ENCODE data around the gene CALCOCO2.
"Not testable (repeated sequence)": the region's sequence is repeated elsewhere in the genome, so short reads cannot be mapped to it uniquely, and the experiment has no call there.

CALCOCO2 gene

DNA sequence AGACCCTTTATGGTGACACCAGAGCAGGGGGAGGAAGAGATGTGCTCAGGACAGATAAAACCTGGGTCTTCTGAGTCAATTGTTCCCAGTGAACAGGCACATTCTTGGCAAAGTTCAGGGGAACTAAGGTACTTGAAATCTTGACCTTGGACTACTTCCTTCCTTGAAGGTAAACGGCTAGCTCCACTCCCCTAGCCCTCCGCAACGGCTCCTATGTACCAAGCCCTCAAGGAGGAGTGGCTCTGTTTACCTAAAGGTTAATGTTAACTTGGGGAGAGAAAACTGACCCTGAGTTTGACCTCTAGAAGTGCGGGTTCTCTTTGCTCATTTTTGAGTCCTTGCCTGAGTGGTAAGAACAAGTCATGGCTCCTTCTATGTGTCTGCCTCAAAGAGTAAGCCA lies 21.7 kb upstream of the CALCOCO2 start:
- Histone ChIP-seq H3K9ac (ENCODE audit: low read length) (no peak overlapping the region), H3K4me3 (ENCODE audit: low read length) (no peak overlapping the region), H3K9me3 (ENCODE audit: control insufficient read depth, low read length) (no peaks in the 10 kb centered on the region), H3K27me3 (replicated peaks; ENCODE audit: control insufficient read depth, insufficient read depth, low read length) (peaks cover 29% of the 10 kb centered on the region), H3K36me3 (ENCODE audit: control insufficient read depth, insufficient read depth, low read length, severe bottlenecking) (no peaks in the 10 kb centered on the region), H3K4me1 (ENCODE audit: control insufficient read depth, insufficient read depth, low read length) (no peaks in the 10 kb centered on the region)
- DNase-seq (ENCODE audit: low read depth) = no peak

DNA sequence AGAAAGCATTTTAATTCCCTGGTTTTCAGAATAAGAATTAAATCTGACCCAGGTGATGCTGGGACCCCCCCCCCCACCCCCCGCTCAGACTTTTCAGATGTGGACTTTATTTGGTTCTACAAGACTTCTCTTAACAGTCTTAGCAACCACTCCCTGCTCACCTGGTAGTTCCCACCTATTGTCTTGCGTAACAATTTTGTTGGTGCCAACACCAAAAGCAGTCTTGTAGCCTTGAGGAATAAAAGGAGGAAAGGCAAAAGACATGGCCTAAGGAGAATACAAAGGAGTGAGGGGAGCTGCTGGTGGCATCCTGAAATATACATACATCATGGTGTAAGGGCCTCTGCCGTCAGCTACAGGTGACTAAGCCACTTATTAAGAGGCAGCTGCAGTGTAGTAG lies 18.8 kb upstream of the CALCOCO2 start:
- no peak for DNase-seq (ENCODE audit: low read depth)
- H3K27me3 ChIP-seq (replicated peaks; ENCODE audit: control insufficient read depth, insufficient read depth, low read length) = peaks cover 19% of the 10 kb centered on the region
- H3K9ac ChIP-seq (ENCODE audit: low read length) = no peak overlapping the region
- H3K36me3 ChIP-seq (ENCODE audit: control insufficient read depth, insufficient read depth, low read length, severe bottlenecking) = no peaks in the 10 kb centered on the region
- H3K4me3 ChIP-seq (ENCODE audit: low read length) = no peak overlapping the region
- H3K4me1 ChIP-seq (ENCODE audit: control insufficient read depth, insufficient read depth, low read length) = no peaks in the 10 kb centered on the region
- H3K9me3 ChIP-seq (ENCODE audit: control insufficient read depth, low read length) = no peaks in the 10 kb centered on the region

DNA sequence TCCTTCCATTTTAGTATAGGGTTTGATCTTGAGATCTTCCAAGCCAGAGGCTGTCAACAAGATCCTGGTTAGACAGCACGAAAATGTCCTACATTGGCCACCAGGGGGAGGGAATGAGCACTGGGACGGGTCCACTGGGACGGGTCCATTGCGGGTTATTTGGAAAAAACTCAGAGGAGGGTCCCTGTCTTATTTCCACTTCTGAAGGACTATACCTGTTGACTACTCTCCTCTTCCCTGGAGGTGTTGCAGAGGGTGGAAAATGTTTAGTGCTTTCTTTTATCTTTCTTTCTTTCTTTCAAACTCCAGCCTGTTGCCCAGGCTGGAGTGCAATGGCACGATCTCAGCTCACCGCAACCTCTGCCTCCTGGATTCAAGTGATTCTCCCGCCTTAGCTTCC lies 16.3 kb upstream of the CALCOCO2 start:
- Histone ChIP-seq H3K36me3 (ENCODE audit: control insufficient read depth, insufficient read depth, low read length, severe bottlenecking) (no peaks in the 10 kb centered on the region), H3K27me3 (replicated peaks; ENCODE audit: control insufficient read depth, insufficient read depth, low read length) (peaks cover 31% of the 10 kb centered on the region), H3K9ac (ENCODE audit: low read length) (no peak overlapping the region), H3K4me3 (ENCODE audit: low read length) (no peak overlapping the region), H3K4me1 (ENCODE audit: control insufficient read depth, insufficient read depth, low read length) (no peaks in the 10 kb centered on the region), H3K9me3 (ENCODE audit: control insufficient read depth, low read length) (no peaks in the 10 kb centered on the region)
- peak; percentile 80 for DNase-seq (ENCODE audit: low read depth)

DNA sequence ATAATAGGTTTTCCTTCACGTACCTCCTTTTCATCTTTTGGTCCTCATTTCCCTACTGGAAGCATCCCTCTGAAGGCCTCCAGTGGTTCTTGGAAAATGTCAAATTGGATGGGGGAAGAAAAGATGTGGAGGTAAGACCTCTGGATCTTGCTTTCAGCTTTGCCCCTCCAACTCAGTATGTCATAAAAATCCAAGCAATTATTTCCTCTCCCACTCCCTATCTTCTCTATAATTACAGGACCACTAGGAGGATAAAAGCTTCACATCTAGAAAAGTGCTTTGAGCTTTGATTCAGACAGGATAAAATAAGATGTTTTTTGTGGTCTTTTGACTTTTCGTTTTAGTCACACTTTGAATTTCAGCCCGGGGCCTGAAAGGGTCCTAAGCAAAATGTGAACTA lies 15.5 kb upstream of the CALCOCO2 start:
- no peaks in the 10 kb centered on the region for H3K9me3 ChIP-seq (ENCODE audit: control insufficient read depth, low read length)
- H3K27me3 ChIP-seq (replicated peaks; ENCODE audit: control insufficient read depth, insufficient read depth, low read length) = peaks cover 31% of the 10 kb centered on the region
- no peaks in the 10 kb centered on the region for H3K4me1 ChIP-seq (ENCODE audit: control insufficient read depth, insufficient read depth, low read length)
- no peak overlapping the region for H3K4me3 ChIP-seq (ENCODE audit: low read length)
- H3K36me3 ChIP-seq (ENCODE audit: control insufficient read depth, insufficient read depth, low read length, severe bottlenecking) = no peaks in the 10 kb centered on the region
- no peak overlapping the region for H3K9ac ChIP-seq (ENCODE audit: low read length)
- no peak for DNase-seq (ENCODE audit: low read depth)

DNA sequence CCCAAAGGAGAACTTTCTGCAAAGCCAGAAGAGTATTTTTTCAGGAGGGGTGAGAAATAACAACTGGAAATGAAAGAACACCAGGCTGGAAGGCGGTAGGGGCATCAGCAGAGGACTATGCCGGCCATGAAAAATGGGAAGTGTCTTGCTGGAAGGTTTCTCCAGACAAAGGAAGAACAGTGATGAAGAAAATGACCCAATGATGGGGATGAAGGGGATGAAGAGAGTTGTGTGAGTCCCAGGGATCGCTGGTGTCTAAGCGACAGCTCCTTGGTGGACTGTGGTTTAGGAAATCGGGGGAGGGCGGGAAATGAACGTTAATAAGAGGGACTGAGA lies 14.4 kb upstream of the CALCOCO2 start:
- no peak for DNase-seq (ENCODE audit: low read depth)
- peak overlapping the region; percentile 75 for H3K4me3 ChIP-seq (ENCODE audit: low read length)
- H3K4me1 ChIP-seq (ENCODE audit: control insufficient read depth, insufficient read depth, low read length) = no peaks in the 10 kb centered on the region
- no peaks in the 10 kb centered on the region for H3K9me3 ChIP-seq (ENCODE audit: control insufficient read depth, low read length)
- H3K36me3 ChIP-seq (ENCODE audit: control insufficient read depth, insufficient read depth, low read length, severe bottlenecking) = no peaks in the 10 kb centered on the region
- no peak overlapping the region for H3K9ac ChIP-seq (ENCODE audit: low read length)
- peaks cover 31% of the 10 kb centered on the region for H3K27me3 ChIP-seq (replicated peaks; ENCODE audit: control insufficient read depth, insufficient read depth, low read length)

DNA sequence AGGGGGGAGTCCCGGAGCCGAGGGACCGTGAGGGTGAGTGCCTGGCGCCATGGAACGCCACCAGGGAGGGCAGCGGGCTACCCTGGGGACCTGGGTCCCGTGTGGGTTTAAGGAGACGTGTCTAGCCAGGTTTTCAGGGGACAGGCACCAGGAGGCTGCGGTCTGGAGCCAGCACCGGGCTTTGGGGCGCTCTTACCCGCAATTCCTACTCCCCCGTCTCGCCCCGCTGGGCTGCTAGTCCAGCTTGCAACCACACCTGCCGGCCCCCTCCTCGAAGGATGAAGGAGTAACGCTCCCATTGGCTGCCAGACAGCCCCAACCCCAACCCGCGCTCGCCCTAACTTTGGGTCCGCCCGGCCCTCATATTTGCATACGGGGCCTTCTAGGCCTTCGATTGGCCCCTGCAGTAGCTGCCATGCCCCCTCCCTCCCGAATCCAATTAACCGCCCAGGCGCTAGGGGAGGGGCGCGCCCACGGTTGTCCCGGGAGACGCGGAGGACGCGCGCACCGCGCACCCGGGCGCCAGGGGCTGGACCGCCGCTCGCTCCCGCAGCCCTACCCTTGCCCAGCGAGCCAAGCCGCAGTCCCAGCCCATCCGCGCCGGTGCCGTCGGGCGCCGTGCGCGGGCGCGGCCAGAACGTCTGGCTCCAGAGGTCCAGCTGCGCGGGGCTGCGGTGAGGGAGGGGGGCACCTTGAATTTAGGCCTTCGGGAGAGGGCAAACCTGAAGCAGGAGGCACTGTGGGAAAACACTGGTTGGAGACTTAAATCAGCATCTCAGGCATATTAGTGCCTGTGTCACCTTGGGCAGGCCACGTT lies 13.9 kb upstream of the CALCOCO2 start, which contains the start of gene TTLL6:
Gene TTLL6 (minus strand): TSS at position 456 of the 817 bp plus-strand sequence. CDS start 157 bp downstream, at position 299.
- Histone ChIP-seq H3K36me3 (ENCODE audit: control insufficient read depth, insufficient read depth, low read length, severe bottlenecking) (no peaks in the 10 kb centered on the region), H3K4me3 (ENCODE audit: low read length) (peak within 1 kb of the TSS; percentile 75), H3K4me1 (ENCODE audit: control insufficient read depth, insufficient read depth, low read length) (no peaks in the 10 kb centered on the region), H3K9me3 (ENCODE audit: control insufficient read depth, low read length) (no peaks in the 10 kb centered on the region), H3K9ac (ENCODE audit: low read length) (peak within 1 kb of the TSS; percentile 41), H3K27me3 (replicated peaks; ENCODE audit: control insufficient read depth, insufficient read depth, low read length) (peaks cover 30% of the 10 kb centered on the region)
- peak; percentile 84 for DNase-seq (ENCODE audit: low read depth)

DNA sequence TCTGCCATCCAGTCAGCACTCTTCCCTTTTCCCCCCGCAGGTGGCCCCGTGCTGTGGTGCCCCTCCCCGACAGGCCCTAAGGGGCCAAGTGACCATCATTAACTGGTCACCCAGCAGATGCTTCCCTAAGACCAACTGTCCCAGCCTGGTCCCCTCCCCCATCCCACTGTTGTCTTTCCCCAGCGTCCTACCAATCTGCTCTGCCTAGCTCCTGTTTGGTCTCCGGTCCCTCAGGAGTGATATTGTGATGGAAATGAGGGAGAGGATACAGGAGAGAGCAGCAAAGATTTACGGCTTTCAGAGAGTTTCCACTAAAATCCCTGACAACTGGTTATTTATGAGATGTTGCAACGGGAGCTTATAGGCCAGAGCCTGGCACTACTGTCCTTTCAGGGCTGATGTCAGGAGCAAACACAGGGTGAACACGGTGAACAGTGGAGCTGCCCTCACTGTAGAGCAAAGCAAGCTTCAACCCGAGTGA lies 12.4 kb upstream of the CALCOCO2 start:
- Histone ChIP-seq H3K9ac (ENCODE audit: low read length) (no peak overlapping the region), H3K4me3 (ENCODE audit: low read length) (no peak overlapping the region), H3K9me3 (ENCODE audit: control insufficient read depth, low read length) (no peaks in the 10 kb centered on the region), H3K4me1 (ENCODE audit: control insufficient read depth, insufficient read depth, low read length) (no peaks in the 10 kb centered on the region), H3K27me3 (replicated peaks; ENCODE audit: control insufficient read depth, insufficient read depth, low read length) (peaks cover 16% of the 10 kb centered on the region), H3K36me3 (ENCODE audit: control insufficient read depth, insufficient read depth, low read length, severe bottlenecking) (no peaks in the 10 kb centered on the region)
- DNase-seq (ENCODE audit: low read depth) = no peak

DNA sequence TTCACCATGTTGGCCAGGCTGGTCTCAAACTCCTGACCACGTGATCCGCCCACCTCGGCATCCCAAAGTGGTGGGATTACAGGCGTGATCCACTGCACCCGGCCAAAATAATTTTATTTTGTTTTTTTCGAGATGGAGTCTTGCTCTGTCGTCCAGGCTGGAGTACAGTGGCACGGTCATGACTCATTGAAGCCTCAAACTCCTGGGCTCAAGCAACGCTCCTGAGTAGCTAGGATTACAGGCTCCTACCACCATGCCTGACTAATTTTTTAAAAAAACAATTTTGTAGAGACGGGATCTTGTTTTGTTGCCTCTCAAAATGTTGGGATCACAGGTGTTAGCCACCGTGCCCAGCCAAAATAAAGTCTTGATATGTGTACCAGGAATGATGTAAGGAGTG lies 11.4 kb upstream of the CALCOCO2 start:
- DNase-seq (ENCODE audit: low read depth) = no peak
- peaks cover 12% of the 10 kb centered on the region for H3K27me3 ChIP-seq (replicated peaks; ENCODE audit: control insufficient read depth, insufficient read depth, low read length)
- no peaks in the 10 kb centered on the region for H3K4me1 ChIP-seq (ENCODE audit: control insufficient read depth, insufficient read depth, low read length)
- H3K4me3 ChIP-seq (ENCODE audit: low read length) = no peak overlapping the region
- no peak overlapping the region for H3K9ac ChIP-seq (ENCODE audit: low read length)
- H3K36me3 ChIP-seq (ENCODE audit: control insufficient read depth, insufficient read depth, low read length, severe bottlenecking) = no peaks in the 10 kb centered on the region
- no peaks in the 10 kb centered on the region for H3K9me3 ChIP-seq (ENCODE audit: control insufficient read depth, low read length)

DNA sequence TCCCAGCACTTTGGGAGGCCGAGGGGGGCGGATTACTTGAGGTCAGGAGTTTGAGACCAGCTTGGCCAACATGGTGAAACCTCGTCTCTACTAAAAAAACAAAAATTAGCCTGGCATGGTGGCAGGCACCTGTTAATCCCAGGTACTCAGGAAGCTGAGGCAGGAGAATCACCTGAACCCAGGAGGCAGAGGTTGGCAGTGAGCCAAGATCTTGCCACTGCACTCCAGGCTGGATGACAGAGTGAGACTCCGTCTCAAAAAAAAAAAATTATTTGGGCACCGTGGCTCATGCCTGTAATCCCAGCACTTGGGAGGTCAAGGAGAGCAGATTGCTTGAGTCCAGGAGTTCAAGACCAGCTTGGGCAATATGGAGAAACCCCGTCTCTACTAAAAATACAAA lies 9.9 kb upstream of the CALCOCO2 start:
- not testable (repeated sequence) for H3K36me3 ChIP-seq (ENCODE audit: control insufficient read depth, insufficient read depth, low read length, severe bottlenecking); DNase-seq (ENCODE audit: low read depth); H3K4me3 ChIP-seq (ENCODE audit: low read length); H3K9me3 ChIP-seq (ENCODE audit: control insufficient read depth, low read length); H3K9ac ChIP-seq (ENCODE audit: low read length); H3K4me1 ChIP-seq (ENCODE audit: control insufficient read depth, insufficient read depth, low read length)
- H3K27me3 ChIP-seq (replicated peaks; ENCODE audit: control insufficient read depth, insufficient read depth, low read length) = peaks cover 12% of the 10 kb centered on the region

DNA sequence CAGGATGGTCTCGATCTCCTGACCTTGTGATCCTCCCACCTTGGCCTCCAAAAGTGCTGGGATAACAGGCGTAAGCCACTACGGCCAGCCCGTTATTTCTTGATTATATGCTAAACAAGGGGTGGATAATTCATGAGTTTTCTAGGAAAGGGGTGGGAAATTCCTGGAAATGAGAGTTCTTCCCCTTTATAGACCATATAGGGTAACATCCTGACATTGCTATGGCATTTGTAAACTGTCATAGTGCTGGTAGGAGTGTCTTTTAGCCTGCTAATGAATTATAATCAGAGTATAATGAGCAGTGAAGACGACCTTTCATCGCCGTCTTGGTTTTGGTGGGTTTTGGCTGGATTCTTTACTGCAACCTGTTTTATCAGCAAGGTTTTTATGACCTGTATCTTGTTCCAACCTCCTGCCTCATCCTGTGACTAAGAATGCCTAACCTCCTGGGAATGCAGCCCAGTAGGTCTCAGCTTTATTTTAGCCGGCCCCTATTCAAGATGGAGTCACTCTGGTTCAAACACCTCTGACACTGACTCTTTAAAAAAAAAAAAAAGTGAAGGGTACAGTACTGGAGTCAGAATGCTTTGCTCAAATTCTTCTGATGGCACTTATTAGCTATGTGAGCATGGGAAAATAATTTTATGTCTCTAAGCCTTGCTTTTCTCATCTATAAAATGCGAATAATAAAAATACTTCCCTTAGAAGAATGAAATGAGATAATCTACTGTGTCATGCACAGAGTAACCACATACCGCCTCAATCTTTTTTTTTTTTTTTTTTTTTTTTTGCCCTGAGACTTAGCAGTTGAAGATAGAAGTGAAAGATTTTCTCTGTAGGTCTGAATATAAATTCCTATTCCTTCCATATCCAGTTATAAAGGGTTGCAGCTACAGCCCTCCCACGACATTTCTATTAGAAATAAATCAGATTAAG lies 5.1 kb upstream of the CALCOCO2 start:
- no peak overlapping the region for H3K9ac ChIP-seq (ENCODE audit: low read length)
- no peaks in the 10 kb centered on the region for H3K9me3 ChIP-seq (ENCODE audit: control insufficient read depth, low read length)
- H3K4me3 ChIP-seq (ENCODE audit: low read length) = no peak overlapping the region
- no peaks in the 10 kb centered on the region for H3K36me3 ChIP-seq (ENCODE audit: control insufficient read depth, insufficient read depth, low read length, severe bottlenecking)
- H3K4me1 ChIP-seq (ENCODE audit: control insufficient read depth, insufficient read depth, low read length) = no peaks in the 10 kb centered on the region
- no peak for DNase-seq (ENCODE audit: low read depth)
- H3K27me3 ChIP-seq (replicated peaks; ENCODE audit: control insufficient read depth, insufficient read depth, low read length) = no peaks in the 10 kb centered on the region

DNA sequence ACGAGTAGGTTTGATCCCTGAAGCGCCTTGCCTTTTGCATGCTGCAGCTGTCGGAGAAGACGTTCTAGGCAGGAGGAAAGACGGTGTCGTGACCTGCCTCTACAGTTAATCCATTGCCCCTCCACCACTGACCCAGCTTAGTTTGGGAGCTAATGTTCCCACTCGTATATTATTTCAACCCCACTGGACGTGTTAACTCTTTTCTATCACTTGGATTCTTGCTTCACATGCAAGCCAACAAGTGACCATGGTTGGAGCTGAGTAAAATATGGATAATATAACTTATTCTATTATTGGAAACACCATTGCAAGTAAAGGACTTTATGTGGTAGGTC lies 681 bp downstream of the CALCOCO2 start:
- peak overlapping the region; percentile 100 for H3K9ac ChIP-seq (ENCODE audit: low read length)
- no peak for DNase-seq (ENCODE audit: low read depth)
- peaks cover 9% of the 10 kb centered on the region for H3K36me3 ChIP-seq (ENCODE audit: control insufficient read depth, insufficient read depth, low read length, severe bottlenecking)
- H3K4me3 ChIP-seq (ENCODE audit: low read length) = peak overlapping the region; percentile 100
- no peaks in the 10 kb centered on the region for H3K9me3 ChIP-seq (ENCODE audit: control insufficient read depth, low read length)
- H3K27me3 ChIP-seq (replicated peaks; ENCODE audit: control insufficient read depth, insufficient read depth, low read length) = no peaks in the 10 kb centered on the region
- H3K4me1 ChIP-seq (ENCODE audit: control insufficient read depth, insufficient read depth, low read length) = peaks cover 31% of the 10 kb centered on the region

All from adipocyte (in vitro differentiated cells).